NCI-H1694 (cell line): Measurements from ENCODE around the gene BANF2.

Experiments
- DNase-seq: peaks from one replicate; lab custom pipeline; 2025; lab: John Stamatoyannopoulos, UW

Gene BANF2

GRCh38 chr20:17710379-17711266 is 10.9 kb downstream of the BANF2 start:
- no peak for DNase-seq

DNA sequence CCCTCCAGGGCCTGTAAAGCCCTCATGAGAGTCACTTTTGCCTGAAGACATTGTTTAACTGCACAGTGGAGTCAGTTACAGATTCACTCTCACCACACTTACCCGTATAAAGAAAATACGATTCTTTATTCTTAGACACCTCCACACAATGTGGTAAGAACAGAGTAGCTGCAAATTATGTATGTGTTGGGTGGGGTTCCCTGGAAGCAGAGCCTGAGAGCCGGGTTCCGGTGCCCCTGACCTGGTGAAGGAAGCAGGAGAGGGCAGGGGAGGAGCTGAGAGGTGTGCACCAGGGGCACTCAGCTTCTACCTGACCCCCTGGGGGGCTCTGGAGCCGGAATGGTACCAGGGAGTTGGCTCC is 11.5 kb downstream of the BANF2 start:
- DNase-seq = no peak

DNA sequence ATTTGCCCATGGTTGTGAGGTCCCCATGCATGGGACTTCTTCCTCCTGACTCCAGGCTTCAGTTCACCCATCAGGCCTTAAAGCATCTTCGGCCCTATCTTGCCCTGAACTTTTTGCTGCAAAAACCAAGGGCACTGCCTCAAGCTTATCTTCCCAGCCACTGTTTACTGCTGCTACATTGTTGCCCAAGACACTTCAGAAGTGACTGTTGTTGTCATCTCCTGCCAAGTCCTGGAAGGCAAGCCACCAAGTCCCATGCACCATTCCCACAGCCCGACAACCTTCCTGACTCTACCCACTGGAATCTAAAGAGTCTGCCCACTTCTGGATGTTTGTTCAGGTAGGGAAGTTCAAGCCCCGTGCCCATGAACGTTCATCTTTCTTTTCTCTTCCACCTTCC is 12.4 kb downstream of the BANF2 start:
- DNase-seq = no peak

GRCh38 chr20:17712708-17713107 is 12.9 kb downstream of the BANF2 start:
- no peak for DNase-seq

- DNase-seq = no peak
Measured at GRCh38 chr20:17714597-17714996, 14.8 kb downstream of the BANF2 start.

DNA sequence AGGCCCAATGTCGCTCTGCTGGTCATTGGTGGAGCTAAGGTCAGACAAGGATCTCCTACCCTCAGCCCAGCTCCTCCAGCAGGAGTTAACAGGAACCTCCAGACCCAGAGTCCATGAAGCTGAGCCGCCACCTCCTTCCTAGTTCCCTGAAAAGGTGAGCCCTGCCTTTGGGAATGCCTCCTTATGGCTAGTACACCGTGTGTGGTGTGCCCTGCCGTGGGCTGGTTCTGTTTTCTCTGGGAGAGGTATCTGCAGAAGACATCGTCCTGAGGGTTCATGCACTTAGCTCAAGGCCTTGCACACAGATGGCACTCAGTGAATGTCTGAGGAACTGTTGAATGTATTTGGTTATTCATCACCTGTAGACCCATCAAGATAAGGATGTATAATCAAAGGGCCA is 15.3 kb downstream of the BANF2 start:
- DNase-seq = no peak

DNA sequence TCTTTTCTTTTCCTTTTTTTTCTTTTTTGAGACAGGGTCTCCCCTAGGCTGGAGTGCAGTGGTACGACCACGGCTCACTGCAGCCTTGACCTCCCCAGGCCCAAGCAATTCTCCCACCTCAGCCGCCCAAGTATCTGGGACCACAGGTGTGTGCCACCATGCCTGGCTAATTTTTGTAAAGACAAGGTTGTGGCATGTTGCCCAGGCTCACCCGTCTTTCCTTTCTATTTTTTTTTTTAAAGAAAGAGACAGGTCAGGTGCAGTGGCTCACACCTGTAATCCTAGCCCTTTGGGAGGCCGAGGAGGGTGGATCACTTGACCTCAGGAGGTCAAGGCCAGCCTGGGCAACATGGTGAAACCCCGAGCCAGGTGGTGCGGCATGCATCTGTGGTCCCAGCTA is 16.6 kb downstream of the BANF2 start:
- DNase-seq = no peak

DNA sequence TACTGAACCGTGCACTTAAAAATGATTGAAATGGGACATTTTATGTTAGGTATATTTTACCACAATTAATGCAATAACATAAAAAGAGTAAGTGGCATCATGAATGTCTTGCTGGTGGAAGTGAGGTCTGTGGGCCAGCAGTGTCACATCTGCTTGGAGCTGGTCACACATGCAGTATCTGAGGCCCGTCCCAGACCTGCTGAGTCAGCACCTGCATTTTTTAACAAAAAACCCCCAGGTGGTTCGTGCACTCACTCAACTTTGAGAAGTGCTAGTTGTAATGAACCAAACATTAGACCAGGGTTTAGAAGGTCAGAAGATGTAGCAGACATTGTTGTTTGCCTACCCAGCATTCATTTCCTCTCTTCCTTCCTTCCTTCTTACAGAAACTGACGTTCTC is 21.0 kb downstream of the BANF2 start:
- DNase-seq = no peak

- DNase-seq = no peak
Measured at GRCh38 chr20:17721802-17722486, 22.2 kb downstream of the BANF2 start.

DNA sequence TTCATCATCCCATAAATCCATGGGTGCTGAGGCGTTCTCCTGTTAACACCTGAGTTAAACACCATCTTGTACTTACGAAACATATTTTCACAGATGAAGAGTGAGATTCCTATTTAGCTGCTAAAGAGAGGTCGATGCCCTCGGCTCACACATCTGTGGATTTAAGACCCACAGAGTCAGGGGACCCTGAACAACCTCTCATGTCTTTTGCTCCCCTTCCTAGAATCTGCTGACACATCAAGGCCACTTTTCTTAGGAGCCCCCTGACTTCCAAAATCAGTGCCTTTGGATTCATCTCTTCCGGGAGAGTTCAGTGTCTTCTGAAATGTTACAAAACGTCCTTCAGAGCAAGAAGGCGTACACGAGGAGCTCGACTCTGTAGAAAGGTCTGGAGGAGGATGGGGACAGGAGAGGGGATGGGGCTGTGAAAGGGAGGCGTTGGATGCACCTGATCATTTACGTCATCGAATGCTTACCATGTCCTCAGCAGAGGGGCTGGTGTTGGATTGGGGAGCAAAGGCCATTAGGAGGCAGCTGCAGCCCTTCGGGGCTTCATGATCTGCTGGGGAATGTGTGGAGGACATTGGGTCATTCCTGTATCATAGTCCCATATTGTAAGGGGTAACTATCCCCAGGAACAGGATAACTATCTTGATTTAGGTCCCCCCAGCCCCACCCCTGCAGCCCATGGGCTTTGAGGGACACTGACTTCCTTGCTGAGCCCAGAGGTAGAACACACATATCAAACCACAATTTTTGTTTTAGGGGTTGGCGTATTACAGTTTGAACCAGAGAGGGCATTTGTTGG is 22.9 kb downstream of the BANF2 start:
- no peak for DNase-seq

- no peak for DNase-seq
Measured at GRCh38 chr20:17723301-17723691, 23.5 kb downstream of the BANF2 start.

DNA sequence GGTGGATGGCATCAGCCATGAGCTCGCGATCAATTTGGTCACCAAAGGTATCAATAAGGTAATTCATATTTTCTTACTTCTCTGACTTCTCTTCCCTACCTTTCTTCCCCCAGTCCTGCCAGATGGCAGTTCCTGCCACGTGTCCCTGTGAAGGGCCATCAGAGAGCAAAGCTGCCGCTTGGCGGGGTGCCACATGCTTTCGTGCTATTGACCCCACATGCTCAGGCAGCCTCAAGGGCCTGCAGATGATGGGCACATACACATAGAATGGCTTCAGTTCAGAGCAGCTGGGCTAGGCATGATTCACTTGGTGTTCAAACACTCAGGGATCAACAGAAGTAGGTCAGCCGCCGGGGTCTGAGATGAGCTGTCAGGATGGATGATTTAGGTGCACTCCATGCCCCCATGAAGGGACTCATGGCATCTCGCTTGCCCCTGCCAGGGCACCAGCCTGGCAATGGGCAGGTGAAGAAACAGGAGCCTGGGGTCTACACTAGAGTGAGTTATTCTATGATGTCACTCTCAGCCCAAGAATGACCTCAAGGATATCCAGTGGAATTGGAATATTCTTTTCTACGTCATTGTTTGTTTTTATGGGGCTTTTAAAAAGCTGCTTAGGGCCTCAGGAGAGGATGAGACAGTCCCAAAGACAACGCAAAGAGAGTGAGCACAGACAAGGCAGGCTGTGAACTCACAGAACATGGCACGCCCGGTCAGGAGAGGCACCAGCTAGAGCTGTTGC is 25.5 kb downstream of the BANF2 start:
- DNase-seq = peak; percentile 4

GRCh38 chr20:17726902-17727301 is 27.1 kb downstream of the BANF2 start:
- no peak for DNase-seq

GRCh38 chr20:17727351-17727750 is 27.6 kb downstream of the BANF2 start:
- DNase-seq = no peak

- no peak for DNase-seq
Measured at GRCh38 chr20:17728074-17728473, 28.3 kb downstream of the BANF2 start.

GRCh38 chr20:17730071-17730470 is 30.3 kb downstream of the BANF2 start:
- DNase-seq = no peak

- no peak for DNase-seq
Measured at GRCh38 chr20:17731233-17731632, 31.5 kb downstream of the BANF2 start.

GRCh38 chr20:17732907-17733521 is 33.2 kb downstream of the BANF2 start:
- DNase-seq = no peak

GRCh38 chr20:17733767-17734304 is 34.1 kb downstream of the BANF2 start:
- no peak for DNase-seq

DNA sequence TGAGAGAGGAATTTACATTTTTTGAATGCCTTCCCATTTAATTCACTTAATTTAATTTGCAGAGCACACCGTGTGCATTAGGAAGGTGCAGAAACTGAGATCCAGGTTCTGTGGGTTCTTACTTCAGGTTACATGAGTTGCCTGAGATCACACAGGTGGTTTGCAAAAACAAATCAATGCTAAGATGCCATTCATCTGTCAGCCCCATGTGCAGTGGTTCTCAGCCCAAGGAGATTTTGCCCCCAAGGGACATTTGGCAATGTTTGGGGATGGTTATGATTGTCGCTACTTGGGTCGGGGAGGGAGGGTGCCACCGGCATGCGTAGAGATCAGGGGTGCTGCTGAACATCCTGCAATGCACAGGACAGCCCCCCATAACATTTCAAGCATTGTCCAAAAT is 34.6 kb downstream of the BANF2 start:
- no peak for DNase-seq

DNA sequence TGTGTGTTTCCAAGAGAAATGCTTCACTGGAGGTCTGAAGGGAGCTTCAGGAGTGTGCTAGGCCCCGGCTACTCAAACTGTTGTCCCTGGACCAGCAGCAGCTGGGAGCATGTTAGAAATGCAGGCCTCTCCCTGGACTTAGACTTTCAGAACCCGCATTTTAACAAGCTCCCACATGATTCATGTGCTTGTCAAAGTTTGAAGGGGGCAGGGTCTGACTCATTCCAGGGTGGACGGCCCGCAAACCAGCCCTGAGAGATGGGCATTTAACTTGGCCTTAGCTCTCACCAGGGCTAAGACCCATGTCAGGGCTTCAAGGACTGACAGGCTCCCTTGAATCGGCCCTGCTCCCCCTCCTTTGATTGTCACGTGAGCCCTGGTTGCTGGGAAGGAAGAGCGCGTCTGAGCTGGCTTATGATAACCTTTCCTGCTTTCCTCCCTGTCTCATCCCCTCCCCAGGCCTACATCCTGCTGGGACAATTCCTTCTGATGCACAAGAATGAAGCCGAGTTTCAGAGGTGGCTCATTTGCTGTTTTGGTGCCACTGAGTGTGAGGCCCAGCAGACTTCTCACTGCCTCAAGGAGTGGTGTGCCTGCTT is 35.5 kb downstream of the BANF2 start:
- DNase-seq = no peak
